BJ (cell line): ENCODE data around the gene TMEM238. TPM values are rescaled to one million over a fixed set of nuclear protein-coding genes. Genes with fewer than 3 reads are reported as not detected.

Source experiments
- CTCF ChIA-PET: fragments of 350-600 bp; formaldehyde crosslinking; extraction: SDS; loops from one replicate; lab custom pipeline; 2021; ENCODE audit warnings: antibody characterized with exemption, inconsistent platforms; lab: Yijun Ruan, JAX
- POLR2A ChIA-PET: fragments of 300-600 bp; sonication (Branson Sonifier 250); formaldehyde crosslinking; extraction: SDS; loops from one replicate; lab custom pipeline; 2021; ENCODE audit warnings: antibody characterized with exemption; lab: Charles Lee
- DNase-seq: peaks from one replicate; pipeline ENCODE4 v3.0.0-alpha.2; 2011; ENCODE audit warnings: low read depth
- H3K27me3 ChIP-seq: 2 replicates; pipeline ENCODE4 v1.6.0; 2011; ENCODE audit warnings: low read length; ENCODE audit not compliant: control insufficient read depth, insufficient read depth
- H3K36me3 ChIP-seq: 2 replicates; pipeline ENCODE4 v1.5.1; 2011; ENCODE audit warnings: low read length; ENCODE audit not compliant: control insufficient read depth, insufficient read depth
- H3K4me3 ChIP-seq: 2 replicates; pipeline ENCODE4 v1.5.1; 2011; ENCODE audit warnings: low read depth, mild to moderate bottlenecking, control low read depth, low read length
- polyA plus RNA-seq: library from polyadenylated mRNA; depleted of rRNA; stranded (reverse); fragments of >200 nt; gene quantifications from 2 replicates; pipeline ENCODE4 v1.2.3, GENCODE V29; 2011
- TF ChIP-seq, protein P1 (sequence below): IDR thresholded peaks from 2 replicates; pipeline ENCODE4 v1.5.1; 2011; ENCODE audit warnings: low read depth, mild to moderate bottlenecking, control low read depth, inconsistent platforms, low read length, moderate library complexity; ENCODE audit not compliant: insufficient read depth

The TMEM238 gene
- polyA plus RNA-seq, 1 experiment = 0.10 TPM

DNA sequence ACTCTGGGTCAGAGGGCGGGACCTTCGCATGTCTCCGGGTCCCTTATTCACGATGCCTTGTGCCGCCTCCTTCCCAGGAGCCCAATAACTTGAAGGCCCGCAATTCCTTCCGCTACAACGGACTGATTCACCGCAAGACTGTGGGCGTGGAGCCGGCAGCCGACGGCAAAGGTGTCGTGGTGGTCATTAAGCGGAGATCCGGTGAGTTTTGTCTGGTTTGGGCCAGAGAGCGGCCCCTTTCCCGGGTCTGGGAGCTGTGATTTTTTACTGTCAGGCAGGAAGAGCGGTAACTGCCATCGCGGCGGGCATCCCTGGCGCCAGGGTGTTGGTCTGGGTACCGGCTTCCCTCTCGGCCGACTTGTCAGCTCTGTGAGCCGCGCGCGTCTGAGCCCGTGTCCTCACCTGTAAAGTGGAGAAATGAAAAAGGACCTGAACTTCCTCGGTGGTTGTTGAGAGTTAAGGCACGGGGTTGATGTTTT lies 2.4 kb upstream of the TMEM238 start:
- TF ChIP-seq, protein P1, sequence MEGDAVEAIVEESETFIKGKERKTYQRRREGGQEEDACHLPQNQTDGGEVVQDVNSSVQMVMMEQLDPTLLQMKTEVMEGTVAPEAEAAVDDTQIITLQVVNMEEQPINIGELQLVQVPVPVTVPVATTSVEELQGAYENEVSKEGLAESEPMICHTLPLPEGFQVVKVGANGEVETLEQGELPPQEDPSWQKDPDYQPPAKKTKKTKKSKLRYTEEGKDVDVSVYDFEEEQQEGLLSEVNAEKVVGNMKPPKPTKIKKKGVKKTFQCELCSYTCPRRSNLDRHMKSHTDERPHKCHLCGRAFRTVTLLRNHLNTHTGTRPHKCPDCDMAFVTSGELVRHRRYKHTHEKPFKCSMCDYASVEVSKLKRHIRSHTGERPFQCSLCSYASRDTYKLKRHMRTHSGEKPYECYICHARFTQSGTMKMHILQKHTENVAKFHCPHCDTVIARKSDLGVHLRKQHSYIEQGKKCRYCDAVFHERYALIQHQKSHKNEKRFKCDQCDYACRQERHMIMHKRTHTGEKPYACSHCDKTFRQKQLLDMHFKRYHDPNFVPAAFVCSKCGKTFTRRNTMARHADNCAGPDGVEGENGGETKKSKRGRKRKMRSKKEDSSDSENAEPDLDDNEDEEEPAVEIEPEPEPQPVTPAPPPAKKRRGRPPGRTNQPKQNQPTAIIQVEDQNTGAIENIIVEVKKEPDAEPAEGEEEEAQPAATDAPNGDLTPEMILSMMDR = no peak
- H3K36me3 ChIP-seq = peaks cover 38% of the 10 kb centered on the region
- H3K27me3 ChIP-seq = no peaks in the 10 kb centered on the region
- POLR2A ChIA-PET = no interaction called here
- peak overlapping the region; percentile 94 for H3K4me3 ChIP-seq
- CTCF ChIA-PET = interaction anchor here (1.0 kb wide), 1 partner anchor 17 kb away, joined by 3 read pairs; no protein-coding TSS in a partner anchor
- no peak for DNase-seq

GRCh38 chr19:55385724-55386492 lies 1.8 kb upstream of the TMEM238 start, which contains the start of gene RPL28:
Gene RPL28 (plus strand): TSS chr19:55385932. CDS start chr19:55386358, 426 bp downstream.
- H3K27me3 ChIP-seq = no peaks in the 10 kb centered on the region
- peak within 1 kb of the TSS; percentile 94 for H3K4me3 ChIP-seq
- TF ChIP-seq, protein P1 = no peak
- ChIA-PET CTCF (no interaction called here), POLR2A (no interaction called here)
- DNase-seq = peak; percentile 89
- peaks cover 38% of the 10 kb centered on the region for H3K36me3 ChIP-seq

DNA sequence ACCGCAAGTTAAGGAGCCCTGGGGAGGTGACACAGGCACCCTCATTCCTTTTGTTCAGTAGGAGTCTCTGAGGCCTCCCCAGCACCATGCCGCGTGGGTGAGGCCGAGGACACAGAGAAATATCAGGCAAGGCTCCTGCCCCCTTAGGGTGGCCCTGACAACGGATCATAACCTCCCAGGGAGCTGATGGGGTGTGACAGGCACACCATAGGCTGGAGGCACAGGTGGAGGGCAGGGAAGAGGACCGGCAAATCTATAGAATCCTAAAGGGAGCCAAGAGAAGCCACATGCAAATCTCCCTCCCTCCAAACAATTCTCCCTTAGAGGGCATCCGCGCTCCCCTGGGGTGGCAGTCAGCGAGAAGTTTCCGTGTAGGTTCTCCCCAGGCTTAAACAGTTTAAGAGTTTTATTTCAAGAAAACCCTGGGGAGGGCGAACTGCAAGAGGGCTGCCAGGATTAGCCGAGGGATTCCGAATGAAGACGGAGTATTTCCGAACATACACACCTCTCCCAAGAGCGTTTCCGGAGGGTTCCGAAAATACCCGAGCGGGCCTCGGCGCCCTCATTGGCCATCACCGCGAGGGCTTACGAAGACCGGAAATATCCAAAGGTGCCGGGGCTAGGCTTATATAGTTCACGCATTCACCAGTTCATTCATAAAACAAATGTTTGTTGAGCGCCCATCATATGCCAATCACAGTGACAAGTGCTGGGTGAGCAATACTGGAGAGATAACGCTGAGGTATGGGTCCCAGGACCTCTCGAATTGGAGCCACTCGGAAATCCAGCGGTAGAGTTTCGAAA lies 1.0 kb upstream of the TMEM238 start:
- Histone ChIP-seq H3K27me3 (no peaks in the 10 kb centered on the region), H3K4me3 (peak overlapping the region; percentile 94), H3K36me3 (peaks cover 33% of the 10 kb centered on the region)
- ChIA-PET POLR2A (no interaction called here), CTCF (interaction anchor here (0.6 to 3.2 kb wide), 9 partner anchors 10 to 119 kb away, joined by 3 to 35 read pairs (median 6); partner anchors contain the start of gene KMT5C)
- TF ChIP-seq, protein P1 = no peak
- peak; percentile 80 for DNase-seq

GRCh38 chr19:55383279-55384130 lies 587 bp downstream of the TMEM238 start:
- H3K27me3 ChIP-seq = no peaks in the 10 kb centered on the region
- no peak for DNase-seq
- TF ChIP-seq, protein P1 = 0 out of 2 replicates have a peak, but pooled peaks have one; percentile 2
- POLR2A ChIA-PET = interaction anchor here (0.7 kb wide), 1 partner anchor 44 kb away, joined by 6 read pairs; the partner anchor contains the start of gene KMT5C
- H3K4me3 ChIP-seq = peak overlapping the region; percentile 44
- CTCF ChIA-PET = interaction anchor here (0.5 to 3.2 kb wide), 21 partner anchors 9 to 243 kb away, joined by 3 to 35 read pairs (median 3); partner anchors contain the start of genes KMT5C and PTPRH
- H3K36me3 ChIP-seq = peaks cover 19% of the 10 kb centered on the region
